BE2C (cell line): ENCODE measurements around the gene KLF13.

ENCODE experiments used
- DNase-seq: peaks from one replicate; pipeline ENCODE4 v3.0.0-alpha.2; 2020
- H3K27me3 ChIP-seq: fragments of 250-450 bp; sonication (Bioruptor Pico); 2 replicates; pipeline ENCODE4 v1.5.1; 2020; ENCODE audit warnings: mild to moderate bottlenecking
- H3K36me3 ChIP-seq: fragments of 250-450 bp; sonication (Bioruptor Pico); 2 replicates; pipeline ENCODE4 v1.5.1; 2020; ENCODE audit warnings: mild to moderate bottlenecking
- H3K4me1 ChIP-seq: fragments of 250-450 bp; sonication (Bioruptor Pico); 2 replicates; pipeline ENCODE4 v1.5.1; 2020
- H3K4me3 ChIP-seq: 2 replicates; pipeline ENCODE4 v1.5.1; 2011; ENCODE audit warnings: low read depth, low read length
- H3K9me3 ChIP-seq: fragments of 250-450 bp; sonication (Bioruptor Pico); 2 replicates; pipeline ENCODE4 v1.5.1; 2020
- TF ChIP-seq, protein P1 (sequence below): IDR thresholded peaks from 2 replicates; pipeline ENCODE4 v1.5.1; 2012; ENCODE audit warnings: mild to moderate bottlenecking, low read depth, low read length

The KLF13 gene

DNA sequence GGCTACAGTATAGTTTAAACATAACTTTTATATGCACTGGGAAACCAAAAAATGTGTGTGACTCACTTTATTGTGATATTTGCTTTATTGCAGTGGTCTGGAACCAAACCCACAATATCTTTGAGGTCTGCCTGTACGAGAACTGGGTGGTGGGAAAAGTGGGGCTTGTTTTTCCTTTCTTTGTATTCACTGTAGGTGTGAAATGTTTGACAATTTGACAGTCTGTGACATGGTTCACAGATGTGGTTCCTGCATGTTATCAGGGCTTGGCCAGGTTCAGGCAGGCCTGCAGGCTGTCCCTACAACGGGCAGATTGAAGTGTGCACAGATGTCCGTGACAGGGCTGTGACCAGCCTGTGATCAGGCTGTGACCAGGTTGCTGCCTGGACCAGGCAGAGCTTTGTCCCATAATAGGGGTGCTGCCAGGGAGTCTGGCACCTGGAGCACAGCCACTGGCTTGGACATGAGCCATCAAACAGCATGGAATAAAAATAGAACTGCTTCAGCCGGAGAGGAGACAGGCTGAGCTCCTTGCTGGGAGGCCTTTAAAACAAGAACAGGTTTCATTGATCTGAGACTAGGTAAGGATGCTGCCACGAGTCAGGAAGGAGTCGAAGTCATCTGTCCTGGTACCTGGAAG, 61.0 kb downstream of the KLF13 start:
- no peak overlapping the region for H3K4me3 ChIP-seq
- no peaks in the 10 kb centered on the region for H3K27me3 ChIP-seq
- H3K4me1 ChIP-seq = peaks cover 17% of the 10 kb centered on the region
- no peaks in the 10 kb centered on the region for H3K9me3 ChIP-seq
- peak; percentile 87 for DNase-seq
- H3K36me3 ChIP-seq = no peaks in the 10 kb centered on the region
- TF ChIP-seq, protein P1, sequence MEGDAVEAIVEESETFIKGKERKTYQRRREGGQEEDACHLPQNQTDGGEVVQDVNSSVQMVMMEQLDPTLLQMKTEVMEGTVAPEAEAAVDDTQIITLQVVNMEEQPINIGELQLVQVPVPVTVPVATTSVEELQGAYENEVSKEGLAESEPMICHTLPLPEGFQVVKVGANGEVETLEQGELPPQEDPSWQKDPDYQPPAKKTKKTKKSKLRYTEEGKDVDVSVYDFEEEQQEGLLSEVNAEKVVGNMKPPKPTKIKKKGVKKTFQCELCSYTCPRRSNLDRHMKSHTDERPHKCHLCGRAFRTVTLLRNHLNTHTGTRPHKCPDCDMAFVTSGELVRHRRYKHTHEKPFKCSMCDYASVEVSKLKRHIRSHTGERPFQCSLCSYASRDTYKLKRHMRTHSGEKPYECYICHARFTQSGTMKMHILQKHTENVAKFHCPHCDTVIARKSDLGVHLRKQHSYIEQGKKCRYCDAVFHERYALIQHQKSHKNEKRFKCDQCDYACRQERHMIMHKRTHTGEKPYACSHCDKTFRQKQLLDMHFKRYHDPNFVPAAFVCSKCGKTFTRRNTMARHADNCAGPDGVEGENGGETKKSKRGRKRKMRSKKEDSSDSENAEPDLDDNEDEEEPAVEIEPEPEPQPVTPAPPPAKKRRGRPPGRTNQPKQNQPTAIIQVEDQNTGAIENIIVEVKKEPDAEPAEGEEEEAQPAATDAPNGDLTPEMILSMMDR = no peak

DNA sequence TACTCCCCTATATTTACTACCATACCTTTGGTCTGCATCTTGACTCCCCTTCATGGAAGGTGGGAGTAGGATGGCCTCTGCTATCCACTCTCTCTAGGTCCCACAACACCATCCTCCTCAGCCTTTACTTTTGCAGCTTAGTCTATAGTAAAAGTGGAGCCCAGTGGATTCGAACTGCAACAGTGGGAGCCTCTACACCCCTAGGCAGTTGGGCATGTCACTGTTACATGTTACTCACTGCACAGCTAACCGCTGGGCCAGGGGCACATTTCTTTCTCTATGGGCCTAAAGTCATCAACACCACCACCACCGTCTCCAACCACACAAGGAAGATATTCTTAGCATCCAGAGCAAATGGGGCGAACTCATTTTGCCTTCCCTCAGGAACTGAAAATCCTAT, 62.9 kb downstream of the KLF13 start:
- no peak for DNase-seq
- H3K4me3 ChIP-seq = no peak overlapping the region
- H3K27me3 ChIP-seq = no peaks in the 10 kb centered on the region
- H3K9me3 ChIP-seq = no peaks in the 10 kb centered on the region
- TF ChIP-seq, protein P1 = no peak
- H3K36me3 ChIP-seq = no peaks in the 10 kb centered on the region
- H3K4me1 ChIP-seq = peaks cover 17% of the 10 kb centered on the region

DNA sequence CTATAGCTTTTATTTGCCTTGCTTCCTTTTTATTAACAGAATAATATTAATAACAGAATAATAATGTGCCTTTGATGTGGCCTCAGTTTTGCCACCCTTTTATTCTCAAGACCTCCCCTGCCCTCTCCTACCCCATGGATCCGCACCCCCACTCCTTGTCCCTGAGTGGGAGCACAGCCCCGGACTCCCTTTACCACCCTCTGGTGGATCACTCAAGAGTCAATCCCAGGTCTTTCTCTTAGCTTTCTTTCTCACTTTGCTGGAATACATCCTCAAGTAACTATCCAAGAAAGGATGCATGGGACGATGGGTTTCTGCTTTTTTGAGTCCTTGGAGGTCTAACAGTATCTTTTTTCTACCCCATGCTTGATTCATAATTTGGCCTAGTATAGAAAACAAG, 63.4 kb downstream of the KLF13 start:
- DNase-seq = no peak
- H3K36me3 ChIP-seq = no peaks in the 10 kb centered on the region

DNA sequence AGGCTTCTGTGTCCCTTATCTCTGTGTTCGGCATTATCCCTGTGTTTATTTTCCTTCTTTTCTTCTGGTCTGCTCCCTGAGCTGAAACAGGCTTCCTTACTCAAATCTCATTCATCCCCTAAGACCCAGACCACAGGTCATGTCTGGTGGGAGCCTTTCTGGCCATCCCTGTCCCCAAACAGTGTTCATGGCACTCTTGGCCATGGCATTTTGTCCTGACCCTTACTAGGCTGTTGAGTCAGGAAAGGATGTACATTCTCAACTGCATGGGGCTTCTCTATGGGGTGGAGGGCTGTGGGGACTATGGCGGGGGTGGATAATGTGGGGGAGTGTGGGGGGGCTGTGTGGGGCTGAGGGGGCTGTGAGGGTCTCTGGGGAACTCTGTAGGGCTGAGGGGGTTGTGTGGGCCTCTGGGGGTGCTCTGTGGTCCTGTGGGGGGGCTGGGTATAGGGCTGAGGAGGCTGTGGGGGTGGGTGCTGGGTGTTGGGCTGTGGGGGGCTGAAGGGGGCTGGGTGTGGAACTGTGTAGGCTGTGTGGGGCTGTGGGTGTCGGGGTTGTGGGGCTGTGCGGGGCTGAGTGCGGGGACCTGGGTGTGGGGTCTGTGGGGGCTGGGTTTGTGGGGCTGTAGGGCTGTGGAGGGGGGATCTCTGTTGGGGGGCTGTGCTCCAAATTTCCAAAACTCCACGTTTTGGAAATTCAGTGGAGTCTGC, 64.3 kb downstream of the KLF13 start:
- Histone ChIP-seq H3K27me3 (no peaks in the 10 kb centered on the region), H3K4me1 (peaks cover 21% of the 10 kb centered on the region), H3K4me3 (no peak overlapping the region), H3K9me3 (no peaks in the 10 kb centered on the region), H3K36me3 (no peaks in the 10 kb centered on the region)
- TF ChIP-seq, protein P1 = no peak
- DNase-seq = no peak

More for the DNA sequence above, 63.4 kb downstream of the KLF13 start:
- TF ChIP-seq, protein P1 = peak; percentile 37; the same call in 1 of the 2 replicates
- Histone ChIP-seq H3K9me3 (no peaks in the 10 kb centered on the region), H3K4me1 (peaks cover 17% of the 10 kb centered on the region), H3K27me3 (no peaks in the 10 kb centered on the region), H3K4me3 (no peak overlapping the region)

DNA sequence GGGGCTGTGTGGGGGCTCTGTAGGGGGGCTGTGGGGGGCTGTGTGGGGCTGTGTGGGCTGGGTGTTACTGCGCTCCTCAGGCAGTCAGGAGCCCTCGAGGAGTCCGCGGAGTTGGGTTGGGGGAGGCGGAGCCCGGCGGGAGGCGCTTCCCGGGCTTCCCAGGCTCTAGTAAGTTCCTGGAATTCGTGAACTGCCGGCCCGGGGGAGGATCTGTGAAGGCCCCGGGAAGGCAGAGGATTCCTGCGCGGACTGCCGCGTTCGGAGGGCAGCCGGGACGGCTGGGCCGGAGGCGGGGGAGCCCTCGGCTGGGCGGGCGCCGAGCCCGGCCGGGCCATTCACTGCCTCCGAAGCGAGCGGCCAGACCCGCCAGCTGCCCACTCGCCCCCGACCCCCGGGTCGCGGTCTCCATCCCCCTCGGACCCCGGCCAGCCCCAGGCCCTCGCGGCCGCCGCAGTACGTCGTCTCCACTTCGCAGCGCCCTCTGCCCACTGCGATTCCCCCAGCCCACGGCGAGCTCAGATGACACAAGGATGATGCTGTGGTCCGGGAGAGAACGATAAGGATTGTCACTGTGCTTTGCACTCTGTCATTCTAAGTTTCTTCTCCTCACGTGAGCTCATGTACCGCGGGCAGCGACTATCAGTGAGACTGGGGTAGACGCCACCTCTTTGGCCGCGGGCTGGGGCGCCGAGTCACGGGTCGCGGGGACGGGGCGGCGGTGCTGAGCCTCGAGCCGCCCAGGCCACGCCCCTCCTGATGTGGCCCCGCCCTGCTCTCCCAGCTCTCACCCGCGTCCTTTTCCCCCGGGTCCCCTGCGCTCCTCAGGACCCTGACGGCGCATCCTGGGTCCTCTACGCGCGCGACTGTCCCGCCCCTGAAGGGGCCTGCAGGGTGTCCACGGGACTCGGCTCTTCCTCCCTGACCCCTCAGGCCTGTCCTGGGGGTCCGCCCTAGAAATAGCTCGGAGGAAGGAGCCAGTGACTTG, 65.3 kb downstream of the KLF13 start:
- Histone ChIP-seq H3K4me3 (peak overlapping the region; percentile 75), H3K27me3 (no peaks in the 10 kb centered on the region), H3K4me1 (peaks cover 29% of the 10 kb centered on the region), H3K9me3 (no peaks in the 10 kb centered on the region), H3K36me3 (no peaks in the 10 kb centered on the region)
- peak; percentile 85 for DNase-seq
- TF ChIP-seq, protein P1 = no peak
